Activated T-helper 1 cell treated with anti-CD3 and anti-CD28 coated beads, Interleukin-2, amount 50 U/mL, for 16 hours (primary cell): ENCODE measurements around the gene U2AF2.

Experiments
- DNase-seq, 2 donors: peaks; one replicate each; pipeline ENCODE4 v3.0.0-alpha.2; 2020; ENCODE audit warnings: low read depth in 1 of 2, low spot score in 1 of 2

U2AF2 gene

GRCh38 chr19:55643003-55643886 is 11.6 kb upstream of the U2AF2 start, which contains the start of gene ZNF581:
Gene ZNF581, plus strand, starts transcription at chr19:55643649. Its CDS starts 923 bp downstream, at chr19:55644572.
- DNase-seq = peak; percentile 59 to 68

DNA sequence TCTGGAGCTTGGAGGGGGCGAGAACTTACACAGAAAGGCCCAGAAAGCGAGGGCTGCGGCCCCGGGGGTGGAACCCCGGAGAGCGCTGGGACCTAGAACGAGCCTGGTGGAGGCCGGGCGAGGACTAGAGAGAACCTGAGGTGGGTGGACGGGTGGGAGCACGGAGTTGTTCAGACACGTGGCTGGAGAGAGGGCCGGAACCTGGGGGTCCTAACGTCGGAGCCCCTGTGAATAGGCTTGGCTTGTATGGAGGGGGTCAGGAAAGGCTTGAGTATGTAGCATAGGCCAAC is 11.0 kb upstream of the U2AF2 start:
- no peak for DNase-seq

DNA sequence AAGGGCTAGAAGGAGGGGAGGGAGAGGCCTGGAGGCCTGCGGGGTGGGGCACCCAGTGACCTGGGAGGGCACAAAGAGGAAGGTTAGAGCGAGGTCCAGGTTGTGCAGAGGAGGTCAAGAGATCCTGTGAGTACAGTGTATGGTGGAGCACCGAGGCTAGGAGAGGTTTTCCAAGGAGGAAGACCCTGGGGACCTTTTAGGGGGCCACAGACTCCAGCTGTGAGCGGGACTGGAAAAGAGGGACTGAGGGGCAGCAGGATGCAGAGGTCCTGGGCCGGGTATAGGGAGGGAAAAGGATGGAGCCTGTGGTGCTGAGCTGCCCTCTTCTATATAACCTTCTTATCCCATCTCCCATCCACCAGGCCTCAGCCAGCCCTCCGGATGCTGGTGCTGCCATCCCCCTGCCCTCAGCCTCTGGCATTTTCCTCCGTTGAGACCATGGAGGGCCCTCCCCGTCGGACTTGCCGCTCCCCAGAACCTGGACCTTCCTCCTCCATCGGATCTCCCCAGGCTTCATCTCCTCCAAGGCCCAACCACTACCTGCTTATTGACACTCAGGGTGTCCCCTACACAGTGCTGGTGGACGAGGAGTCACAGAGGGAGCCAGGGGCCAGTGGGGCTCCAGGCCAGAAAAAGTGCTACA is 10.5 kb upstream of the U2AF2 start:
- no peak for DNase-seq

GRCh38 chr19:55644842-55645511 is 9.9 kb upstream of the U2AF2 start:
- no peak for DNase-seq

GRCh38 chr19:55645512-55645881 is 9.3 kb upstream of the U2AF2 start:
- no peak for DNase-seq

DNA sequence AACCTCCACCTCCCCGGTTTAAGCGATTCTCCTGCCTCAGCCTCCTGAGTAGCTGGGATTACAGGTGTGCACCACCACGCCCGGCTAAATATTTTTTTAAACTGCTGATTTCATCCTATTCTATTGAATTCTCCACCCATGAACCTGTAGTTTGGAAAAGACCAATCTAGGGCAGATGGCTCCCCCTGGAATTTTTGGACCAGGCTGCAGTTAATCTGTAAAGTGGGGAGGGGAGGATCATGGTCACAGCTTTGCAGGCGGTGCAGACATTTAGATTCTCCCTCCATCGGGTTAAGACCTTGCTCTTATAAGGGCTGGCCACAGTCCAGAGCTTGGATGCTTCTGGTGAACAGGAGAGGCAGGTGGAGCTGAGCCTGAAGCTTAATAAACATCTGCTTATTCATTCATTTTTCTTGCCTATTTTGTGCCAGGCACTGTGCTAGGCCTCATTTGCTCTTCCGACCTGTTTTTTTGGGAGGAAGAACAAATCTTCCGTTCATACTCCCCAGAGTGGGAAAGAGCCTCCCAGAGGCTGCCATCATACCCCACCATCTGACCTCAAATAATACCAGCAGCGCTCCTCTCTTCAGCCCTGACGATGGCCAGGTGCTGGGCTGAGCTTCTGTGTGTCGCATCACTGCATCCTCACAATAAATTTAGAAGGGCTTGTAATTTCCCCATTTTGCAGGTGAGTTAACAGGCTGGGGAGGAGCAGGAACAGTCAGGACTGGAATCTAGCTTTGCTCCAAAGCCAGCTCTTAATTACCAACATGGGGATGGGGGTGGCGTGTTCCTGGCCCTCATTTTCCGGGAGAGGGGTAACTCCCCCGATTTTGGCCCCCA is 7.7 kb upstream of the U2AF2 start:
- DNase-seq = no peak

DNA sequence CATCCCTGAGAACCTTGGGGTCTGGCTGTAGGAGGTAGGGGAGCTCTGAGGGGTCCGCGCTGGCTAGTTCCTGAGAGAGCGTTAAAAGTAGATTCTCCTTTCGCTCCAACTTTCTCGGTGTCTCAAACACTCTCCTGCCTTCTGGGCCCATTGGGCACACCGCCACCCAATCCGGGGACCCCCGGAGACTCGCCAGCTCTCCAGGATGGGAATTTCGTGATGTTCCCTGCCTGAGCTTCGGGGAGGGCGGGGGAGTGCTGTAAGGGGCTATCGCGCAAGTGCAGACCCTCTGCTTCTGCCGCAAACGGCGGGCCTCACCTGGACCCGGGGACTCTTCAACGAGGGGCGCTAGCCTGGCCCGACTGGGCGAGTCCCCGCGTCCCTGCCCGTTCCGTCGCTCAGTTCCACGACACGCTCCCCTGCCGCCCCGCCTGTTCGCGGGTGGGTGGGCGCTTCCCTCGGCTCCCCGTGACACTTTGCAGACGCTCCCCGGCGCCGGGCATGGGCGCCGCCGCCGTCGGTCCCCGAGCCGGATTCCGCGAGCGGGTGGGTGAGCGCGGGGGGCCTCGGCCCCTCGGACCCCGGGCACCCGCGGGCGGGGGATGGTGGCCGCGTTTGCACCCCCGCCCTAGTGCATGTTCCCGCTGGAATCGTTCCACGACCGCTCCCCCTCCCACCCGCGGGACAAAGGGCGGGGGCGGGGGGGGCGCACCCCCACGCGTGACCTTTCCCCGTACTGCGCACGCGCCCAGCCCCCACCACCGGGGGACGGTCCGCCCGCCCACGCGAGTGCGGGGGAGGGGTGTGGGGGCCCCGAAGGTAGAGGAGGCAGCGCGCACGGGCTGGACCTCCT is 6.9 kb upstream of the U2AF2 start, which contains the start of gene CCDC106:
CCDC106 (plus strand) TSS at position 481 of the 853 bp plus-strand sequence. CDS start 835 bp downstream, outside the sequence.
- no peak for DNase-seq

DNA sequence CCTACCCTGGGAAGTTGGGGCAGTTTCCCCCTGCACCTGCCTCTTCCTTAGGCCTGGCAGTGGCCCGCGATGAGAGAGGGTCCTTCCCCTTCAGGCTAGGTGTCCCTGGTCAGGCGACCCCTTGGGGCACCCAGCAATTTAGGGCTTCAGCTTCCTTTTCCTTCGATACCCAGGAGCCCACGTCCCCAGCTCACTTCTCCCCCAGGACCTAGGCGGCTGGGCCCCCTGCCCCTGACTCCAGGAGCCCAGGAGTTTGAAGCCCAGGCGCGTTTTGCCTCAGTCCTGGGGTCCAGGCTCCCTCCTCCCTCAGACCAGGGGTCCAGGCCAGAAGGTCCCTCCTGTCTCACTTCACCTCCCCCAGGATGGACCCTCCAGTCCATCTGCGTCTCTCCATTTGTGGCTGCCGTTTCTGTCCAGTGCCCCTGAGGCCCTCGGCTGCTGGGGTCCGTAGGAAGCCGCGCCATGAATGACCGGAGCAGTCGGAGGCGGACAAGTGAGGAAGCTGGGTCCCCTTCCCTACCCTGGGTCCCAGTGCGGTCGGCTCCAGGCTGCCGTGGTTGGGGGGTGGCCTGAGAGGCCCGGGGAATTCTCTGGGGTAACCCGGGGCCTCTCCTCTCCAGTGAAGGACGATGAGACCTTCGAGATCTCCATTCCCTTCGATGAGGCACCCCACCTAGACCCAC is 6.1 kb upstream of the U2AF2 start:
- no peak for DNase-seq

DNA sequence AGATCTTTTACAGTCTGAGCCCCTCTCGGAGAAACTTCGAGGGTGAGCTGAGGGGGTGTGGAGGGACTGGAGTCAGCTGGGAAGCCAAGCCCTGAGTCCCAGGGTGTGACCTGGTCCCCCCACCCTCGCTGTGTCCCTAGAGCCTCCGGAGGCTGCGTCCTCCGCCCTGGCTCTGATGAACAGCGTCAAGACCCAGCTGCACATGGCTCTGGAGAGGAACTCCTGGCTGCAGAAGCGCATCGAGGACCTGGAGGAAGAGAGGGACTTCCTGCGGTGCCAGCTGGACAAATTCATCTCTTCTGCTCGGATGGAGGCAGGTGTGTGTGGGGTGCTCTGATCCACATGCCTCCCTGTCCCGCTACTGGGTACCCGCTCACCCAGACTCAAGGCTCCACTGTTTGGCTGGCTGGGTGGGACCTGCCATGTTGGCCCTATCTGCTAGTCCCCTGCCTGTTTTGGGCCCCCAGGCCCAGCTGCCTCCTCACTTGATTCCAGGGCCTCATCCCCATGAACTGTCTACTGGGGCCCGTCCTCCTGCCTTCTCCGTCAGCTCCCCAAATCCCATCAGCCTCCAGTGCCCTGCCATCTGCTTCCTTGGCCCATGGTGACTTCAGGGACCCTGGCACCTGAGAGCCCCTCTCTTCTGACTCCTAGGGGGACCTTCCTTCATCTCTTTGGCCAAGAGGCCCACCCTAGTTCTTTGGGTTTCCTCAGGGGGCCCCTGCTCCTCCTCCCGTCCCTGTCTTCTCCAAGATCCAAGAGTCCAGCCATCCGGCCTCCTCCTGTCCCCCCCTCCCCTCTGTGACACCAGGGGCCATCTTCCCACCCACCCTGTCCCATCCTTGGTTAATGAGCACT is 5.3 kb upstream of the U2AF2 start:
- DNase-seq = no peak

GRCh38 chr19:55650126-55650557 is 4.7 kb upstream of the U2AF2 start:
- DNase-seq = no peak

- no peak for DNase-seq
Observed at GRCh38 chr19:55650602-55651230, 4.1 kb upstream of the U2AF2 start.

DNA sequence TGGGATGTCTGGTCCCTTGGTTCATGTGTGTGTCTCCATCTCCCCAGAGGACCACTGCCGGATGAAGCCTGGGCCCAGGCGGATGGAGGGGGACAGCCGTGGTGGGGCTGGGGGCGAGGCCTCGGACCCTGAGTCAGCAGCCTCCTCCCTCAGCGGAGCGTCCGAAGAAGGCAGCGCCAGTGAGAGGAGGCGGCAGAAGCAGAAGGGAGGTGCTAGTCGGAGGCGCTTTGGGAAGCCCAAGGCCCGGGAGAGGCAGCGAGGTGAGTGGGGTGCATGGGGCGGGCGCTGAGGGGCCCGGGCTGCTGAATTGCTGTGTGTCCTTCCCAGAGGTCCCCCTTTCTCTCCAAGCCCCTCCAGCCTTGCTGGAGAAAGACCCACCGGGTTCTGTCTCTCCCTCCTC is 3.6 kb upstream of the U2AF2 start:
- no peak for DNase-seq

DNA sequence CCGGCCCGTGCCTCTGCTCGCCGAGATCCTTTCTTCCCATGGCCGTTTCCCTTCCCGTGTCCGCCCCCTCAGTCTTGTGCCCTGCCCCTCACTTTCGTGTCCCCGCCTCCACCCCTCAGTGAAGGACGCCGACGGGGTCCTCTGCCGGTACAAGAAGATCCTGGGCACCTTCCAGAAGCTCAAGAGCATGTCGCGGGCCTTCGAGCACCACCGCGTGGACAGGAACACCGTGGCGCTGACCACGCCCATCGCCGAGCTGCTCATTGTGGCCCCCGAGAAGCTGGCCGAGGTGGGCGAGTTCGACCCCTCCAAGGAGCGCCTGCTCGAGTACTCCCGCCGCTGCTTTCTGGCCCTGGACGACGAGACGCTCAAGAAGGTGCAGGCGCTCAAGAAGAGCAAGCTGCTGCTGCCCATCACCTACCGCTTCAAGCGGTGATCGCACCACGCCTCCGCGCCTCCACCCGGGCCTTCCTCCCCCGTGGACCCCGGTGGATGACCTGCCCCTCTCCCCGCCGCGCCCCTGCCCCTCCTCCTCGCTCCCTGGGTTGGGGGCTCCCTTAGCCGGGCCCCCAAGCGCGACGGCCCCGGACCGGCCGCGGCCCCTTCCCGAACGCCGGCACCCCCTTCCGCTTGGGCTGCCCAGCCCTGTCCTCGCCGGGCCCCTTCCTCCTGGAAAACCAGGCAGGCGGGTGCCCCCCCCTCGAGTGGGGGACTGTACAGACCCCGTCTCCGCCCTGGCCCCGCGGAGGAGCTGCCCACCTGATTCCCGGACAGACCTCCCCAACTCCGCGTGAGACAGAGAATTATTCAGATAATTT is 2.3 kb upstream of the U2AF2 start:
- no peak for DNase-seq

- peak; percentile 98 to 99 for DNase-seq
Observed at GRCh38 chr19:55653651-55654322, 1.0 kb upstream of the U2AF2 start.

- peak; percentile 97 for DNase-seq
Observed at GRCh38 chr19:55654323-55654867, 440 bp upstream of the U2AF2 start.

DNA sequence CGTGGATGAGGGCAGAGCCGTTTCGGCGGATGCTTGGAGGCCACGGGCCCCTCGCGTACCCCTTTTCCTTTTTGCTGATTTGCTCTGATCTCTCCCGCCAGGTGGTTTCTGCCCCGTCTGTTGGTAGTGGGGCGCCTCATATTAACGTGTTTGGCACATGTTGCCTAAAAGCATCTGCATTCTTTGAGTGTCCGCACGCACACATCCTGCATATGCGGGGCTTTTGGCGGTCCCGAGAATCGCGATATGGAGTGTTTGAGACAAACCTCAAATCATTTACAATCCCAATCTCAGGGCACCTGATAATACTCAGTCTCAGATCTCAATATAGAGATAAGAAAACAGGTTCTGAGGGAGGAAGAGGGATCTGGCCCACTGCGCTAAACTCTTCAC is 809 bp downstream of the U2AF2 start:
- no peak for DNase-seq

GRCh38 chr19:55656552-55656951 is 1.7 kb downstream of the U2AF2 start:
- no peak for DNase-seq
